Transverse colon (tissue), 4 donors: ENCODE results near the gene FBXO21.

ENCODE experiments used
- POLR2A ChIP-seq: fragments of 450-650 bp; IDR thresholded peaks from one replicate; pipeline ENCODE4 v1.6.1; 2016; ENCODE audit warnings: antibody characterized with exemption, mild to moderate bottlenecking, moderate library complexity
- POLR2AphosphoS5 ChIP-seq, 3 donors: sonication (generic); formaldehyde crosslinking; IDR thresholded peaks; one replicate each; pipeline ENCODE4 v1.6.1; 2016; ENCODE audit warnings: antibody characterized with exemption in 3 of 3
- TF ChIP-seq, protein P1 (sequence below), 5 experiments: fragments of 200-600 bp in 3 of 5; fragments of 450-650 bp in 2 of 5; sonication (generic) in 3 of 5; IDR thresholded peaks; 1 replicate in 2 of 5; 2 replicates in 3 of 5; pipeline ENCODE4 v1.5.1; 2016 to 2017; ENCODE audit warnings: antibody characterized with exemption in 5 of 5, inconsistent platforms in 3 of 5, mild to moderate bottlenecking in 2 of 5, moderate library complexity in 1 of 5

GRCh38 chr12:117187421-117187820 is 2.8 kb downstream of the FBXO21 start:
- no peak for TF ChIP-seq POLR2A
- TF ChIP-seq, protein P1, sequence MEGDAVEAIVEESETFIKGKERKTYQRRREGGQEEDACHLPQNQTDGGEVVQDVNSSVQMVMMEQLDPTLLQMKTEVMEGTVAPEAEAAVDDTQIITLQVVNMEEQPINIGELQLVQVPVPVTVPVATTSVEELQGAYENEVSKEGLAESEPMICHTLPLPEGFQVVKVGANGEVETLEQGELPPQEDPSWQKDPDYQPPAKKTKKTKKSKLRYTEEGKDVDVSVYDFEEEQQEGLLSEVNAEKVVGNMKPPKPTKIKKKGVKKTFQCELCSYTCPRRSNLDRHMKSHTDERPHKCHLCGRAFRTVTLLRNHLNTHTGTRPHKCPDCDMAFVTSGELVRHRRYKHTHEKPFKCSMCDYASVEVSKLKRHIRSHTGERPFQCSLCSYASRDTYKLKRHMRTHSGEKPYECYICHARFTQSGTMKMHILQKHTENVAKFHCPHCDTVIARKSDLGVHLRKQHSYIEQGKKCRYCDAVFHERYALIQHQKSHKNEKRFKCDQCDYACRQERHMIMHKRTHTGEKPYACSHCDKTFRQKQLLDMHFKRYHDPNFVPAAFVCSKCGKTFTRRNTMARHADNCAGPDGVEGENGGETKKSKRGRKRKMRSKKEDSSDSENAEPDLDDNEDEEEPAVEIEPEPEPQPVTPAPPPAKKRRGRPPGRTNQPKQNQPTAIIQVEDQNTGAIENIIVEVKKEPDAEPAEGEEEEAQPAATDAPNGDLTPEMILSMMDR (IDR thresholded peaks at IDR 0.05), result no peak
- no peak for TF ChIP-seq POLR2AphosphoS5 (IDR thresholded peaks at IDR 0.05)
